ENCODE measurements around the gene ZACN.

ZACN gene

DNA sequence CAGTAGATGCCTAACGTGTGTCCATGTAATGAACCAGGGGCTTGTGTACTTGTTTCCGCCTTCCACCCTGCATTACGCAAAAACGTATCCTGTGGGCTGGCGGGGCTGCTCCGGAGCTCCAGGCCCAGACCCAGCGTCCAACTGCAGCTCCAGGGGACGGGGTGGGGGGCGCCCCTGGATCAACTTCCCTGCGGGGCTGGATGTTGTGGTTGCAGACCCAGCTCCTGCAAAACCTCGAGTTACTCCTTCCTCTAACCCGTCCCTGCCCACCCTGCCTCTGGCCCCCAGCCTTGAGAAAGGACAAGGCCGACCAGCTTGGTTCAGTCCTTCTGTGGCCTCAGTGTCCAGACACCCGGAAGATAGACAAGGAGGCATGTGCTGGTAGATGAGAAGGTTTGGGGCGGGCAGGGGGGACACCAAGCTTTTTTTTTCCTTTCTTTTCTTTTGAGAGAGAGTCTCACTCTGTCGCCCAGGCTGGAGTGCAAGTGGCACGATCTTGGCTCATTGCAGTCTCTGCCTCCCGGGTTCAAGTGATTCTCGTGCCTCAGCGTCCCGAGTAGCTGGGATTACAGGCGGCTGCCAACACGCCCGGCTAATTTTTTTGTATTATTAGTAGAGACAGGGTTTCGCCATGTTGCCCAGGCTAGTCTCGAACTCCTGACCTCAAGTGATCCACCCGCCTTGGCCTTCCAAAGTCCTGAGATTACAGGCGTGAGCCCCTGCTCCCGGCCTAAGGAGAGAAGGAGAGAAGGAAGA is 25.3 kb downstream of the ZACN start:
- DNase-seq, result peak in 1 of 2 donors; percentile 5

DNA sequence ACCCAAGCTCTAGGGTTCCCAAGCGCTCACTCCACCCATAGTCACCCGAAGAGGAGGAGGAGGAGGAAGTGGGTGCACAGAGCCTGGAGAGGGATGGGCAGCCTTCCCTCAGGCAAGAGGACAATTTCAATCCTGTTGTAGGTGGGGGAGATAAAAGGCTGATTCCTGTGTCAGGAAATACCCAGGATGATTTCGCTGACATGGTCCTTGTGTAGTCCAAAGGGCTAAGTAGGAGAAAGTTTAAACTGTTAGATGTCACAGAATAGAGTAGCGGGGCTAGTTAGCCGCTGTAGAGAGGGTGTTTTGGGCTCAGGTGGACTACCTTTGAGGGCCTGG is 25.9 kb downstream of the ZACN start:
- peak in 1 of 2 donors; percentile 0 for DNase-seq

DNA sequence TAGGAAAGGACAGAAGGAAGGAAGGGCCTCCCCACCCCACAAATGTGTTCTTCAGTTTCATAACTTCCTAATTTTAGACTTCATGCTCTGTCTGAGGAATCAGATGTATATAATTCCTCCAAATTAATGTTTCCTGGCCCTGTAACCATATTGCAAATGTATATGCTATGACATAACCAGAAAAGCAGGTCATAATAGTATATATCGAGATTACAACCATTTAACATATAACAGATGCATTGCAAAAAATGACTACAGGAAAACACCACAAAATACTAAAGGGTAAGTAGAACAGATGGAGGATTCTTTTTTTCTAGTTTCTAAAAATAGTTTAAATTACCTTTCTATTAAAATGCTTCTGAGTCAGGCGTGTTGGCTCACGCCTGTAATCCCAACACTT is 27.7 kb downstream of the ZACN start:
- no peak for DNase-seq

DNA sequence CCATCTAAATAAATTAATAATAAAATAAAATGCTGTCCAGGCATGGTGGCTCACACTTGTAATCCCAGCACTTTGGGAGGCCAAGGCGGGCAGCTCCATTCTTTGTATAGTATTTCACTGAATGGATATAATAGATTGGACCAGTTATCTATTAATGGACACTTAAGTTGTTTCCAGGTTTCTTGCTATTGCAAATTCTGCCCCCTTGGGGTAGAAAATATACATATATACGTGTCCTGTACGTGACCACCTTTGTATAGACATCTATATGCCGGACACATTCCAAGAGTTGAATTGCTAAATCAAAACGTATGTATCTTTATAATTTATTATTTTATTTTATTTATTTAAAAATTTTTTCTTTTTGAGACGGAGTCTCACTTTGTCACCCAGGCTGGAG is 28.5 kb downstream of the ZACN start:
- peak in 1 of 2 donors; percentile 22 for DNase-seq

DNA sequence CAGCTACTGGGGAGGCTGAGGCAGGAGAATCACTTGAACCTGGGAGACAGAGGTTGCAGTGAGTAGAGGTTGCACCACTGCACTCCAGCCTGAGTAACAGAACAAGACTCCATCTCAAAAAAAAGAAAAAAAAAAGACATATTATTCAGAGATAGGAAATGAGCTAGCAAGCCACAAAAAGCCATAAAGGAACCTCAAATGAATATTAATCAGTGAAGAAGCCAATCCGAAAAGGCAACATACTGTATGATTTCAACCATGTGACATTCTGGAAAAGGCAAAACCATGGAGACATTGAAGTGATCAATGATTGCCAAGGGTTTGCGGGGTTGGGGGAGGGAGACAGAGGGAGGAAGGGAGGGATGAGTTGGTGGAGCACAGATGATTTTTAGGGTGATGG is 33.0 kb downstream of the ZACN start:
- DNase-seq, result no peak

DNA sequence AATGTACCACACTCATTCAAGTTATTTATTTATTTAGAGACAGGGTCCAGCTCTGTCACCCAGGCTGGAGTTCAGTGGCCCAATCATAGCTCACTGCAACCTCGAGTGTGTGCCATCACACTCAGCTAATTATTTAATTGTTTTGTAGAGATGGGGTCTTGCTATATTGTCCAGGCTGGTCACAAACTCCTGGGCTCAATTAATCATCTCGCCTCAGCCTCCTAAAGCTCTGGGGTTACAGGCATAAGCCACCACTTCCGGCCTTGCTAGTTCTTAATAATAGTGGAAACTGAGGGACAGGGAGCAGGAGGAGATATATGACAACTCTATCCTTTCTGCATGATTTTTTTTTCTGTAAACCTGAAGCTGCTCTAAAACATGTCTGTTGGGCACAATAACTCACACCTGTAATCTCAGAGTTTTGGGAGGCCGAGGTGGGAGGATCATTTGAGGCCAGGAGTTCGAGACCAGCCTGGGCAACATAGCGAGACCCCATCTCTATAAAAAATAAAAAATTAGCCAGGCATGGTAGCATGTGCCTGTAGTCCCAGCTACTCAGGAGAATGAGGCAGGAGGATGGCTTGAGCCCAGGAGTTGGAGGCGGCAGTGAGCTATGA is 36.3 kb downstream of the ZACN start:
- no peak for DNase-seq

DNA sequence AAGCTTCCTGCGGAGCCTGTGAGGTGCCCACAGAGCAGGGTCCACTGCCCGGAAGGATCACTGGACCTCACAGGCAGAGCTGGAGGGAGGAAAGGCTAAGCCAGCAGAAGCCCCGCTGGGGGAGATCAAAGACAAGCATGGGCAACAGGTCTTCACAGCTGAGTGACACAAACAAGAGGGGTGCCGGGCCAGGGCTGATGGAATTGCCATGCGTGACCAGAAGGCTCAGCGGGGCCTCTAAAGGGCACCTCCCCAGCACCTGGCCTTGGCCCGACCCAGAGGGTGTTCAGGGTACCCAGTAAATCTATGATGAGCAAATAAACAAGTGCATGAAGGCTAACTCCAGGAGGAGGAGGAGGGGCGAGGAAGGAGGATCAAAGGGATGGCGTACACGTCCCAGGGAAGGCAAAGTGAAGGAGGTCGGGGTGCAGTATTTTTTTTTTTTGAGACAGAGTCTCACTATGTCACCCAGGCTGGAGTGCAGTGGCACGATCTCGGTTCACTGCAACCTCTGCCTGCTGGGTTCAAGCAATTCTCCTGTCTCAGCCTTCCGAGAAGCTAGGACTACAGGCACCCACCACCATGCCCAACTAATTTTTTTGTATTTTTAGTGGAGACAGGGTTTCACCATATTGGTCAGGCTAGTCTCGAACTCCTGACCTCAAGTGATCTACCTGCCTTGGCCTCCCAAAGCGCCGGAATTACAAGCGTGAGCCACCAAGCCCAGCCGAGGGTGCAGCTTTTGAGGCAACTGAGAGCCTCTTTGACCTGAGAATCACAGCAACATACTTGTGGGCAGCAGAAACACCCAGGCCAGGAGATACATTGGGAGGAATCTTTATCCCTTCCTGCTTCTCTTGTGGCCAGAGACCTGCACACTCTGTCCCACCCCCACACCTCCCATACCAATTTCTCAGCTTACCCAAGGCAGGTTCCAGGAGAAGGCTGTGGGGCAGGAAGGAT is 40.7 kb downstream of the ZACN start:
- DNase-seq, result no peak

DNA sequence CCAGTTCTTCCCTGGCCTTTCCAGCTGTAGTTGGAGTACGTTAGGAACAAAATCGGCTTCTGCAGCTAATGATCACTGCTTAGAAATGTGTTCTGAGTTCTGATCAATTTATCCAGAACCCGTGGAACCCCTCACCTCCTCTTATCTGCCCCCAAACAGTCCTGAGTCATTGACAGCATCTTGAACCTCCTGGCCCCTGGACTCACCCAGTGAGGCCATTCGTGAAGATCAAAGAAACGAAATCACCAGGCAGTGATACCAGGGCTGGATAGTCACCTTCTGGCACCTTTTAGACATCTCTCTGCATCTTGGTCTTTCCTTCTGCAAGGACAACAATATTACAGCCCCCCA is 41.7 kb downstream of the ZACN start:
- DNase-seq, result no peak

DNA sequence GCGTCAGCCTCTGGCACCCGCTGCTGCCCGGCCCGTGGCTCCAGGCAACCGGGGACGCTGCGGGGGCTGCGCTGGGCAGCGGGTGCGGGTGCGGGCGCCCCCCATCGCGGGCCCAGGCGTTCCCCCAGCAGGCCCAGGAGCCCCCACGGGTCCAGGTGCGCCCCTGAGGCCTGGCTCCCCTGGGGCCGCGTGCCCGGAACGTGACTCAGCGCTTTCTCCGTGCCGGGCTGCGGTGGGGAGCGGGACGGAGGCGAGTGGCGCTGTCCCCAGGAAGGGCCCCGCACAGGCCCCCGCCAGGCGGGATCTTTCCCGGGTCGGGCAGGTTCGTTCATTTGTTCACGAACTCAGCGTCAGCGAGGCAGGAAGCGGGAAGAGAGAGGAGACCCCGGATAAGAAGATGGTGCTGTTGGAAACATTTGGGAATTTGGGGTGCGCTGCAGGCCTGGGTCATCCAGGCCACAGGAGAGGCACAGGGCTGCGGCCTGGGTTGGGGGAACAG is 43.0 kb downstream of the ZACN start:
- DNase-seq, result no peak

DNA sequence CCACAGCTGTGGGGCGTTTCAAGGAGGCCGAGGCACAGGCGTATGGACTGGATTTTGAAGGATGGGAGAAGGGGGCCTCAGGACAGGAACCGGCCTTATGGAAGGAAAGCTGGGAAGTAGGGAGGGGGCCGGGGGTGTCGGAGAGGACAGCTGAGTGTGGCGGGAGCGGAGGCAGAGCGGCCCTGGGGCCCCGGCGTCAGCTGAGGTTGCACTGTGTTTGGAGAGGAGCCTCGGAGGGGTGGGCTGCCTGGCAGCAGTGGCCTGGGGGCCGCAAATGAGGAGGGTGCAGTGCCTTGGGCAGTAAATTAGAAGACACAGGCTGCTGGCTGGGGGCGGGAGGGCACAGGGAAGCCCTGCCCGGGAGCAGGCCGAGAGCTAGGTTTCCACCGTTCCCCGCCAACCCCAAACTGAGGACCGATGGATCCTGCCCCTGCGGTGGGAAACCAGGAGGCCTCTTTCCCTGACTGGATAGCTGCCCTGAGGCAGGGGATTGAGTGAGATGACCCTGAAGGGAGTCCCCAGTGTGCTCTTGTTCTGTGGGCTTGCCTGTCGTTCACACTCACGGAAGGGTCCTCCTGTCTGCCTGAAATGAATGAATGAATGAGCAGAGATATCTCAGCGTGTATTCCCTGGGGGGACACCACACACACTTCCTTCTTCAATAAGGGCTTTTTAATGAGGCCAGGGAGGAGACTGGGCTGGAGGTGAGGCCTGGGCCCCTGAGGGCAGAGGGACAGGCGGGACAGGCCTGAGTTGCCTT is 43.6 kb downstream of the ZACN start:
- DNase-seq, result no peak

DNA sequence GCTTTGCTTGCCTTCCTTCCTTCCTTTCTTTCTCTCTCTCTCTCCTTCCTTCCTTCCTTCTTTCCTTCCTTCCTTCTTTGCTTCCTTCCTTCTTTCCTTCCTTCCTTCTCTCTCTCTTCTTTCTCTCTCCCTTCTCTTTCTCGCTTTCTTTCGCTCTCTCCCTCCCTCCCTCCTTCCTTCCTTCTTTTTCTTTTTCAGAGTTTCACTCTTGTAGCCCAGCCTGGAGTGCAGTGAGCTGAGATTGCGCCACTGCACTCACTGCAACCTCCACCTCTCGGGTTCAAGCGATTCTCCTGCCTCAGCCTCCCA is 44.2 kb downstream of the ZACN start:
- DNase-seq, result no peak

DNA sequence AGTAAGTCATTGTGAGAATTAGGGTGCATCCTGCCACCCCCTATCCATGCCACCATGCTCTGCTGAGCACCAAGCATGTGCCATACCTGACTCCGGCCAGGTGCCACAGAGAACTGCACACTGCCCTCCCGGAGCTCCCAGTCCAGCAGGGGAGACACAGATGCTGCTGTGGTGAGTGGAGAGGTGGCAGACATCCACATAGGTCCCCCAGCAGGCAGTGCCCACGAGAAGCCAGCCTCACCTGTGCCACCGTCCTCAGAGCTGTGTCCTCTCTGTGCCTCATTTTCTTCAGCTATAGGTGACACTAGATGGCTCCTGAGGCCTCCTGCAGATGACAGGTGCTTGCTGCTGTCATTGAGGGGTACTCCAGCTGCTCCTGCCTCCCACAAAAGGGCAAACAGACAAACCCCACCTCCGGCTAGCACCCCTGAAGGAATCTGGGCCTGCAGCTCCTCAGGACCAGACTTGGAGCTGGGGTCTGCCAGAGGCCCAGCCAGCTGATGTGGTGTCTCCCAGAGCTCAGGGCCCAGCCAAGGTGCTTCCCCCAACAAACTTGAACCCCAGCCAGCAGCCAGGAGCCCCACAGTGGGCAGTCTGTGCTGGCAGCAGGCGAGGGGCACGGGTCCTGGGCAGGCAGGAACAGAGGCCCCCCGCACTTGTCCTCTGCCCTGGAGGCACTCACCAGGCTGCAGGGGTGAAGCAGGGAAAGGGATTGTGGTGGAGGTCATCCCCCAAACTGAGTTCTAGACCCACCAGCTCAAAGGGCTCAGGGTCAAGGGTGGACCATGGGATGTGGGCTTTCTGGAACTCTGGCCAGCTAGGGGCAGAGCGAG is 45.0 kb downstream of the ZACN start:
- no peak for DNase-seq

DNA sequence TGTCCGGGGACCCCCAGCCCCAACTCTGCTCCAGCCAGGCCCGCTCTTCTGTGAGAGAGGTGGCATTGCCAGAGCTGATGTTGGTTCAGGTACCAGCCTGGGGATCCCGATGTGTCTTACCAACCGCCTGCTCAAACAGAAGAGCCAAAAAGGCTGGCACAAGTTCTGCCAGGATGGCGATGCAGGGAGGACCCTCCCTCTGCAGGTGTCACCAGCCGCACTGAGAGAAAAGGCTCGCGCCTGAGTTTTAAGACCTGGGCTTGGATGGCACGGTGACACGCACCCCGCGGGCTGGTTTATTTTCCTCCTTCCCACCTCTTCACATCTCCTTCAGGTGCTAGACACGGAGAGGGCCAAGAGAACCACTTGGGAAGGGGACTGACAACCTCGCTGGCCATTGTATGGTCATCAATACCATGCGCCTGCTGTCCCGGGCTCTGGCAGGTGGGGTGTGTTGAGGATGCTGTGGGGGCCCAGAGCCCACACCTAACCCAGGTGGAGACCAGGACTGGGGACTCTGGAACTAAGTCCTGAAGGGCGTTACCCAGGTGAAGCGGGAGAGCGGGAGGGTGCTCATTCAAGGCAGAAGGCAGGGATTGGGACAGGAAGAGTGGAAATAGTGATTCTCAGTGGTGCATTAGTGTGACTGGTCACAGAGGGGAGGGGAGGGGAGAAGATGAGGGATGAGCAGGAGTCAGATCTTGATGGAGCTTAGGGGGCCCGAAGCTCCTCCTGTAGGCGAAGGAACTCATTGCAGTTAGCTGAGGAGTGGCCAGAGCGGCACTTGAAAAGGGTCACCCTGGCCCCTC is 45.8 kb downstream of the ZACN start:
- peak in 1 of 2 donors; percentile 10 for DNase-seq

DNA sequence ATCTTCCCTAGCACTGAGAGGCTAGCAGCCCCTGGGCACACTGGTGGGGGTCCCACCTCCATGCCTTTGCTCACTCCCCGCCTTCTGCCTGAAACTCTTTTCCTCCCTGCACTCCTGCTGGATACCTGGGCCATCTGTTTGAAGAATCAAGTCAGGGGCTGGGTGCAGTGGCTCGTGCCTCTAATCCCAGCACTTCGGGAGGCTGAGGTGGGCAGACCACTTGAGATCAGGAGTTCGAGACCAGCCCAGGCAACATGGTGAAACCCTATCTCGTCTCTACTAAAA is 46.4 kb downstream of the ZACN start:
- no peak for DNase-seq

DNA sequence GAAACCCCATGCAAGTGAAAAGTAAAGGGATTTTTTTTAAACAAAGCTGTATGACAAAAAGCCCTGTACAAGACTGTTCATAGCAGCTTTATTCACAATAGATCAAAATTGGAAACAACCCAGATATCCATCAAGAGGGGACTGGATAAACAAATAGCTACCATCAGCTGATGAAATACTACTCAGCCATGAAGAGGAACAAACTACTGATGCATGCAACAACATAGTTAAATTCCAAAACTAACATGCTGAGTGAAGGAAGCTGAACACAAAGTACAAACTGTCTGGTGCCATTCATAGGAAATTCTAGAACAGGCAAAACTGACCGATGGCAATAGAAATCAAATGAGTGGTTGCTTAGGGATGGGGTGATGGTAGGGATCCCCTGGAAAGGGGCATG is 46.9 kb downstream of the ZACN start:
- no peak for DNase-seq

DNA sequence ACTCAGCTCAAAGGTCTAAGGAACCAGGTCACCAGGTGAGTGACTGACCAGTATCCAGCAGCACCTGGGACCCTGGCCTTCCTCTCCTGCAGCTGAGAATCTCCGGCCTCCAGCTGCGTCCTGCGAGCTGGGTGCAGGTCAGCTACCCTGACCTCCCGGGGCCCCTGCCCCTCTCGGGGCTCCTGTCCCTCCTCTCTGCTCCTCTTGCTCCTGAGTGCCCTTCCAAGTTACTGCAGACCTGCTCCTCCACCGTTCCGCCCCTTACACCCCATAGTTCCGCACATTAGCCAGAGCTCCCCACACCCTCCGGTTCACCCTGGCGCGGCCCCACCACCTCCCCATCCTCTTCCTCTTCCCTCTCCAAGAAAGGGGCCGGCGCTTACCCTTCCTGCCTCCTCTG is 51.5 kb downstream of the ZACN start:
- DNase-seq, result no peak

DNA sequence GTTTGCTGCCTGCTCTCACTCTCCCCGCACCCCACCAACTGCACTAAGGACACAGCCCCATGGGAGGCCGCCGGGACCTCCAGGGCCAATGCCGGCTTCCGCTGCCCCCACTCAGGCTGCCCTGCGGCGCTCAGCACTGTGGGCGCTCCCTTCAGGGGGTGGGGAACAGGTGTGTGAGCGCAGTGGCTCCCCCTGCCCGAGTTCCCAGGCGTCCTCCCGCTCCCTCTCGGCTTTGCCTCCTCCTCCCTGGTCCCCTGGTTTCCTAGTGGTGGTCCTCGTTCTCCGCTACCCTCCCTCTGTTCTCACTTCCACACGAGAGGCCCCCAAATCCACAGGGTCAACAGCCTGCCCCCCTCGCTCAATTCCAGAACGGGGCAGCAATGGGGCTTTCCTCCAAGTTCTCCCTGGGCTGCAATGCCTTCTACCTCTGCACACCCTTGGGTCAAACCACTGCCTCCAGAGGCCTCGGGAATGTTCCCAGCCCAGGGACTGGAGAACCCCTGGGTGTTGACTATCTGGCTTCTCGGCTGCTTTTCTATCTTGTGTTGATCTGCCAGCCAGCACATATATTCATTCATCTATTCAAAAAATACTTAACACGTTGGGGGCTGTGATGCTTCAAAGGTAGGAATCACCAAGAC is 52.2 kb downstream of the ZACN start:
- no peak for DNase-seq

DNA sequence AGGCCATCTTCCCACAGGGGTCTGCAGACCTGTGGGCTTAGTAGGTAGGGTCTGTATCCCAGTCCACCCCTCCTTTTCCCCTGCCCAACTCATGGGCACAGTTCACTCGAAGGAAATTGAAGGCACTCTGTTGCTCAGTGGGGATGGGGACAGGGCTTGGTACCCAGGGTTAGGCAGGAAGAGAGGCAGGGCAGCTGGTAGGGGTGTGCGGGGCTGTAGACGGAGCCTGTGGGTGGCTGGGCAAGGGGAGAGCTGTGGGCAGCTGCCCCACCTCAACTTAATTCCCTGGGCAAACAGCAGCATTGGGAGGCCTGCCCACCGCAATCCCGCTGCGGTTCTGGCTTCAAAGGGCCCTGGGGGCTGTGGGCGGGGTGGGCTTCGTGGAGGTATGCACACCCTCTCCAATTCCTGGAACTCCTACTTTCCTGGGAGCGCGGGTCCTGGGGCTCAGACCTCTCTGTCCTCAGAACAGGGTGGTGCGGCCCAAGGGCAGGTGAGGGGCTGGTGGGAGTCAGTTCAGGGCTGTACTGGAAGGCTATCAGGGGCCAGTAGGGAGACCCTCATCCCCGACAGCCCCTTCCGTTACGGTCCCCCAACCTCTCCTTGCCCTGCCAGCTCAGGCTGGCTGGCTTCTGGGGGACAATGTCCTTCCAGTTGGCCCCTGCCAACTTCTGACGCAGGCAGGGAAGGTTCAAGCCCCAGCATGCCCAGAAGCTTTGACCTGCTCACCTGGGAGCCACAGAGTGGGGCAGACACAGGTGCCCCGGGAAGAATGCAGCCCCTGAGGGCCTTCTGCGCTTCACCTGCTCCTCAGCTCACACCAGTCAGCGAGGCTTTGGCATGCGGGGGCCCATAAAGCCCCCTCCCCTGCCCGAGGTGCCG is 53.0 kb downstream of the ZACN start:
- no peak for DNase-seq
